NCI-H1694 treated with DMSO at 0.1 percent for 48 hours (cell line): Measurements from ENCODE around the gene RASA2.
"Not testable (repeated sequence)": the region's sequence is repeated elsewhere in the genome, so short reads cannot be mapped to it uniquely, and the experiment has no call there.

Source experiments
- DNase-seq: peaks from one replicate; lab custom pipeline; 2025; lab: John Stamatoyannopoulos, UW

Gene RASA2

DNA sequence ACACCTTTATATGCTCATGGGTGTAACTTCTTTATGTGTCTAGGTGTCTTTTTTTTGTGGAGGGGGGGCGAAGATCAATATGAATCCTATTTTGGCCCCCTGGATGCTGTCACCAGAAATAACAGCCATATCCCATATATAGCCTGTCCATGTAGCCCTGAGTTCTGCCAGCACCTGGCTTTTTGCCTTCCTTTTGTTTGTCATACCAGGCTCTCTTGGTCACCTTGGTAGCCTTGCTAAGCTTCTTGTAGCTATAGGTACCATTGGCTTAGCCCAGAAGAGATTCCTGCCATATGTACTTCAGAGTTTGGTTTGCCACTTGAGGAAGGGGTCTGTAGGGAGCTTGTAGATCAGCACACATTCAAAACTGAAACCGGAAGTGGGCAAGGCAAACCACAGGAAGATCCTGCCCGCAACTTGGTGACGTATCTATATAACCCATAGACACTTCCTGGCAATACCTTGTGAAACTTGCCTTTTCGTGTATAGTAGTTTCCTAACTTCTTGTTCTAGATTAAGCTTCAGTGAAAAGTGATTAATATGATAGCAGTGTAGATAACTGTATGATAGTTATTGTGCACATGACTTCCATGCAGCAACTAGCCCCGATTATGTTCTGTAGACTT, 11.9 kb downstream of the RASA2 start:
- DNase-seq, result no peak

DNA sequence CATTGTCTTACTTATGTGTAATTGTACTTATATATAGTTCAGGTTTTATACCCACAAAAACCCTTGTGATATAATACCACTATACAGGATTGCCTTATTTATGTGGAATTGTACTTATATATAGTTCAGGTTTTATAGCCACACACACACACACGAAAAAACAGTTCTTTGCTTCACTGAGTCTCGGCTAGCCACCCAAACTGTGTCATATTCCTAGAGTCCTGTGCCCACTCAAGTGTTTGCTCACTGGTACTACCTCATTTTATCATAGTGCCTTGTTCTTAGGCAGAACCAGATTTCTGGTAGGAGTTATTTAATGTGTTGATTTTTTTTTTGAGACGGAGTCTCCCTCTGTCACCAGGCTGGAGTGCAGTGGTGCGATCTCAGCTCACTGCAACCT, 12.5 kb downstream of the RASA2 start:
- DNase-seq, result no peak

DNA sequence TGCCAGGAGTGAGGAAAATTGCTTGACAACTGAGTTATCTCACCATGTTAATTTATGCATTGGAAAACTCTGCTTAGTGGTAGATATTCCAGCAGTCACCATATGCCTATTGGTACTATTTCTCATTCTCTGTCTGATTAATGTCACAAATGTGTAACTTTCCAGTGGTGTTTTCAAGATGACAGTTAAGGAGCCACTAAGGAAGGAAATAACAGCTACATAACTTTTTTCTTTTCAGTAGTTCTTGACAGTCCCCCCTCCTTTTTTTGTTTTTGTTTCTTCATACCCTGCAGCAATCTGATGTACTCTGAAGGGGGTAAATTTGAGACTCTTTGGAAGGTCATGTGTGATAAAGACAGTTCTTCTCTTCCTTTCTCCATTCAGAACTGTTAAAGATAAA, 13.1 kb downstream of the RASA2 start:
- DNase-seq, result no peak

DNA sequence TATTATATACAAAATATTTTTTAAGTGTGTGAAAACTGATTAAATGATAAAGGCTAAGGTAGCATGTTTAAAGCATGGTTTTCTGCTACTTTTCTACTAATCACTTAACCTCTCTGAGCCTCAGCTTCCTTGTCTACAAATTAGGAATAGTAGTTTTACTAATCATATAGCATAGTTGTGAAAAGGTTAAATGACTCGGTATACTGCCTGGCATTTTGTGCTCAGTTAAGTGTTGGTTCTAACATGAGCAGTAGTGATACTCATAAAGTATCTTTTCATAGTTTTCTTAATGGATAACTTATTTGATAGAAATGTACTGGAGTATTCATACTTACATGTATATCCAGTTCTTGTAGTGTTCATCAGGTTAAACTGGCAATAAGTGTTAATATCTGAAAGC, 13.6 kb downstream of the RASA2 start:
- DNase-seq, result no peak

DNA sequence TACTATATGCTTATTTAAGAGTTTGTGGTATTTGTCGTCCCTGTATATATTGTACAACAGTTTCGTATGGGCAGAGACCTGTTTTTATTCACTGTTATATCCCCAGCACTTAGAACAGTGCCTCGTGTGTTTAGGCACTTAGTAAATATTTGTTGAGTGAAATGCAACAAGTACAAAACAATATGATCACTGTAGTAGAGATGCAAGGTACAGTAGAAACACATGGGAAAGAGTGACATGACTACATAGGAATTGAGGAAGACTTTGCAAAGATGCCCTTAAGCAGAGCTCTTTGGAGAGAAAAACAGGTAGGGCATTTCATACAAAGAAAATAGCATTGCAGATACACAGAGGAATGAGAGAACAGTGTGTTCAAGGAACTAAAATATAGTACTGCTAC, 18.3 kb downstream of the RASA2 start:
- DNase-seq, result no peak

DNA sequence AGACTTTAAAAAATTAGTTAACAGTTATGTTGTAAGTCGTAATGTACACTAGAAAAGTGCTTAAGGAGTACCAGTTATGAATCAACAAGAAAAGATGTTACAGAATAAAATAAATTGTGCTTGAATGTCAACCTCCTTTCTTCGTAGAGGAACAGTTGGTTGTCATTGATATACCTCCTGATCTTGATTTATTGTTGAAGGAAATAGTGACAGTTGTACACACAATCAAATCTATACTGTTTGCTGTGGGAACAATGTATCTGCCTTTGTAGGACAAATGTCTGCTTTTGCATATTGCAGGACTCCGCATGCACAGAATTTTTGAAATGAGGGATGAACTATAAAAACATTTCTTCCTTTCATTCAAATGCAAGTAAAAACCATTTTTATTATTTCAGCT, 19.2 kb downstream of the RASA2 start:
- no peak for DNase-seq

DNA sequence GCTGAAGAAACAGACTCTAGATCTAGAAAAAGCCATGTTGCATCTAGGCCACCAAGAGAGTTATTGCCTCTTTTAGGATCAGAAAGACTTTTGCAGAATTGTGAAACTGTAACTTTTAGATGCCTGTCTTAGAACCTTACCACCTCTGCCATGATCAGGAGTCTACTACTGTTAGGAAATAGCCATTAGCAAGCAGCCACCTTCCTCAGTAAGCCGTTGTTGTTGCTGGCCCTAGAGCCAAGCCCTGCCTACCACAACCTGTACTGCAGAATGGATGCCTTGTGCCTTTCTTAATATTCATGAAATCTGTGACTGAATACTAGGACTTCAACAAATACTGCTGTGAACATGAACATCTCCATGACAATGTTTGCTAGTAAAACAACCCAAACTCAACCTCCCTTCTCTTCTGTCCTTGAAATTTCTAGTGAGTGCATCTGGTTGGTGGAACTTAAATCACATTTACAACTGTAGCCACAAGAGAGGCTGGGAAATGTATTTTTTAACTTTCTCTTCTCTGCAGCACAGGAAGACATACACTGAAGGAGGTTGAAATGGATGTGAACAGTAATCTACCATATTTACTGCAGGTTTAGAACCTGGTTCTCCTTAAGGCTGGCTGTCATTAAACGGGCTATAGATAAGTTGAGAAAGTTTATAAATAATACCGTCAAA, 20.7 kb downstream of the RASA2 start:
- DNase-seq, result no peak

DNA sequence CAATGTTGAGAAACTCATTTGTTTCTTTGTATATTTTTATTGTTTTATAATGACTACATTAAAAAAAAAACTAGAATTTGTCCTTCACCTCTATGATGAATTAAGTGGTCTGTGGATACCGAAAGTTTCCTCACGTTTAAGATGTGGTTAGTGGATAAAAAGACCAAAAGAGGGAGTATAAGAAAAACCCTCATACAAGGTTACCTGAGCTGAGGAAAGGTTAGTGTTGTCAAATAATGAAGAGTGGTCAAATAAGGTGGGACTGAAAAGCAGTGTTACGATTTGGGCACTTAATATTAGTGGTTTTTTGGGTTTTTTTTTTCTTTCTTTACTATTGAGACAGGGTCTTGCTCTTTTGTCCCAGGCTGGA, 21.2 kb downstream of the RASA2 start:
- DNase-seq, result no peak

DNA sequence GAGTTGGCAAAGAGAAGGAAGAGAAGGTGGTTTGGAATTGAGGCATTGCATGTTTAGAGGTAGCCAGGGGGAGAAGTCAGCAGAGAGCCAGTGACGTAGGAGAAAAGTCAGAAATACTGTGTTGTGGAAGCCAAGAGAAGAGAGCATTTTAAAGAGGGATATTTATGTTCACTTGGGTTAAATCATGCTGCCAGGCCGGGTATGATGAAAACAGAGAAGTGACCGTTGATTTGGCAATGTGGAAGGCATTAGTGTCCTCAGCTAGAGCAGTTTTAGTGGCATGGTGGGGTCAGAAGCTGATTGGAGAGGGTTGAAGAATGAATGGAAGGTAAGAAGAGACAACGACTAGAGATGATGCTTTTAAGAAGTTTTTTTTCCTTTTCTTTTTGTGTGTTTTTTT, 24.5 kb downstream of the RASA2 start:
- no peak for DNase-seq

DNA sequence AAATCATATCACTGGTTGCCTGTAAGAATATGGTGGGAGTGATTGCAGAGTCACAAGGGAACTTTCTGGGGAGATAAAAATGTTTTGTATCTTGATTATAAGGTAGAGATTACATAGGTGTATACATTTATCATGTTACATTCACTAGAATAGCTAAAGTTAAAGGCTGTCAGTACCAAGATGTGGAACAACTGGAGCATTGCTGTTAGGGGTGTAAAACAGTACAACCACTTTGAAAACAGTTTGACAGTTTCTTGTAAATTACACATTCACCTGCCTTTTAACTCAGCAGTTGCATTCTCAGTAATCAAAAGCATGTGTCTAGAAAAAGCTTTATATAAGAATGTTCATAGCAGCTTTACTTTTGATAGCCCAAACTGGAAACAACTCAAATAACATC, 27.6 kb downstream of the RASA2 start:
- no peak for DNase-seq

DNA sequence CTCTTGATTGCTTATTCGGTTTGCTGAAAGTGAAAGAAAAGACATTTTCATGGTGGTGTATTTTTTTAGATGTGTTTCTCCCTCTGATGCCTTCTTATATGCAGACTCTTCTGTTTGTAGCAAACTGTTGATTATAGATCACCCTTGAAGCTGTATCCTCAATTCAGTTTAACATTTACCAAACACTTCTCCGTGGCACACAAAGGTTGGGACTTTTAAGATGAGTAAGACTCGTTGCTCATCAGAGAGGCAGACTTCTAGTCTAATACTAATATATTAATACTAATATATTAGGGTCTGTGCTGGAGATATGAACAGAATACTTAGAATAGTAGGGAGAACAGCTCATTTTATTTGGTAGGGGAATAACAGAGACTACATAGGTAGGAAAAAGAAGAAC, 32.8 kb downstream of the RASA2 start:
- no peak for DNase-seq

DNA sequence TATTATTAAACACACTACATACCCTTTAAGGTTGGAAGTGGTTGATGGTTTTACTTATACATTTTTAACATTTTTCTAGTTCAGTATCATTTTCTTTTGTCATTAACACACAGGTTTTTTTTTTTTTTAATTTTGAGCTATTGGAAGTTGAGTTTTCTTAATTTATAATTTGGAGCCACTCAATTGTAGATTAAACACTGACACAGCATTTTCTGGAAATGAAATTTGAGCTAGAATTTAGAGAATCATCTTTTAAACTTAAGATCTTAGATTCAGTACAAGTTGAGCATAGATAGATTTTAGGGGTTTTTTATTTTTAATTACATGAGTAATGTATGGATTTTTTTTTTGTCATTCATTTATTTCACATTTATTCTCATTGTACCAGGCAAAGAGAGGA, 35.0 kb downstream of the RASA2 start:
- DNase-seq, result no peak

DNA sequence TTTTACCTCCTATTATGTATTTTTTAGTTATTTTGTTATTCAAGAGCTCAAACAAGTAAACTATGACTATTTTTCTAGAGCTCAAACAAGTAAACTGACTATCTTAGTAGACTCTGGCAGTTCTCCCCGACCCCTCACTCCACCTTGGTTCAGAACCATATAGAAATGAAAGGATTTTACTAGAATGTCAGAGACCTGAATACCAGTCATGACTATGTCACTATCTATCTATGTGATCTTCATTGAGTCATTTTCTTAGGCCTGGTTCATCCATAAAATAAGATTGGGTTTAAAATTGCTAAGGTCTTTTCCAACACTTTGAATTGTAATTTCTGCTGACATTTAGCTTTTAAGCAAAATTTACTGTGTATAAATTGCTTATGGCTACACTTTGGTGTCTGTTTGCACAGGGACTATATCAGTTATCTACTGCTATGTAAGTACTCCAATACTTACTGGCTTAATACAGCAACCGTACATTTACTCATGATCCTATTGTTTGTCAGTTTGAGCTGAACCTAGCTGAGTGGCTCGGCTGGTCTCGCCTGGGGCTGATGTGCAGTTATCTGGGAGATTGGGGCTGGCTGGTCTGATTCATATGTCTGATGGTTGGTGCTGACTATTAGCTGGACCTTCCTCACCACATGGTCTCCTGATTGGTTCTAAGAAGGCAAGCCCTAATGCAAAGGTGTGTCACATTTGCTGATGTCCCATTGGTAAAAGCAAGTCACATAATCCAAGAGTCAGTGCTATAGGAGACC, 37.0 kb downstream of the RASA2 start:
- no peak for DNase-seq

DNA sequence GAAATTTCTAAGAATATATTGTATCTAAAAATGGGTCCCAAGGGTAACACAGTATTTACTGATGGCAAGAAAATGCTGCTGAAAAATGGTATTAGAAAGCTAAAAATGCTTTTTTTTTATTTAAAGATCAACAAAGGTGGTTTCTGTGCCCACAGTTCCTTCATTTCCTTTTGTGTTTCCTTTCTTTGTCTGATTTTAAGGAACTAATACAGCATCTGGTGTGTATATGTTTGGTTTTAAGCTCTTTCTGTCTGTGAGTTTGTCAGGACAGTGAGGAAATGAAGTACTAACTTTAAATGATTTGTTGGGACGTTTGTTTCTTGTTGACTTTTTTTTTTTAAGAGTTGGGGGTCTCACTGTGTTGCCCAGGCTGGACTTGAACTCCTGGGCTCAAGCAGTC, 38.2 kb downstream of the RASA2 start:
- no peak for DNase-seq

DNA sequence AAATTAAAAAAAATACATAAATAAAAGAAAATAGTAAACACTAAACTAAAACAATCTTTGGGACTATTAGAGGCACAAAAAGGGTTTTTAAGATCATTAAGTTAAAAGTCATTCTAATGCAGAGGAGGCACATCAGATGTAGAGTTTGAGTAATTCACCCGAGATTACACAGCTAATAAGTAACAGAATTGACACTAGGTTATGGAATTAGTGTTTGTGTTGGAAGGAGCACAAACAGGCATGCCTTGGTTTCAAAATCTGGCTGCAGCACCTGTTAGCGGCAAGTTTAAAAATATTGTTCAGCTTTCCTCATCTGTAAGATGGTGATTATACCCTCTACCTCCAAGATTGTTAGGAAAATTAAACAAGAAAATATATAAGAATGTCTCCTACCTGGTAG, 39.0 kb downstream of the RASA2 start:
- no peak for DNase-seq

DNA sequence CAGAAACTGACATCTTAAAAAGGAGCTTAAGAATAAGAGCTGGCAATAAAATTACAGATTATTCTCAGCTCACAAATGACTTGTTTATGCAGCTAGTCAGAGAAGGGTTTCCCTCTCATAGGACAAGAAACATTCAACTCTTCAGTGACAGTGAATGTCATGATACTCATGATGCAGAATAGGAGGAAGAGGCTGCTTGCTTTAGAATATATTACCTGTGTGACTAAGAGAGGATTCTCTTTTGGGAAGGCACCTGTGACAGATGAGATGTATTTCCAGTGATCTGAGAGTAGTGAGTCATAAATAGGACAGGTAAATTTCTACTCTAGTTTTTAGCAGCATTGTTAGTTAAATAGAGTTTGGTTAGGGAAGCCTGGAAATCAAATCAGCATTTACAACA, 39.9 kb downstream of the RASA2 start:
- DNase-seq, result no peak

DNA sequence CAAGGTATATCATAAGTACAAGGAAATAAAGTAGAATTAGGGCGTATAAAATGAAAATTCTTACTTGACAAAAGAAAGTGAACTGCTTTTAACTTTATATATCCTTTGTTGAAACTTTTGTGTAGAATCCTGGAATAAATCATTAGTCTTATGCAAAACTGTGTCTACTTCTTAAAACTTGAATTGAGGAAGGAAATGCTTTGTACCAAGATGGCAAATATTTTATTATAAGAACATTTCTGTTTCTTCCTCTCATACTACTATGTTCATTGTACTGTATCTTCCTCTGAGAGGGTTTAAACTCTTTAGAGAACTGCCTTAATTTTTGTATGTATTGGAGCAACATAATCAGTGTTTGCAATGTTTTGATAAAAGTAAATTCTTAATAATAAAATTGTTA, 42.0 kb downstream of the RASA2 start:
- DNase-seq, result no peak

DNA sequence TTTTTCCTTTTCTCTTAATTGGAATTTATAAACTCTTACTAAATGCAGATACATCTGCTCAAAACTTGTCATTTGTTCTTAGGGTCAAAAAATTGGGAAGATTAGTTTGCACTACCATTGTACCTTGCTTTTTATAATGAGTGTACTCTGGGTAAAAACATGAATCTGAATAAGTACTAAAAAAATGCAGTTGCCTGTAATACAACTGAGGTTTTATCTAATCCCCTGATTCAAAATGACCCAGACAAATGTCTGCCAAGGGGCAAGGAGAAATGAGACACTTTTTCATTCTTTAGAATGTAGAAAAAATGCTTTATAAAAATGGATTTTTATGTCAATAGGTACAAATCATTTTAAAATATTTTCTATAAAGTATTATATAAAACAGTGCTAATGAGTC, 42.4 kb downstream of the RASA2 start:
- DNase-seq, result no peak

DNA sequence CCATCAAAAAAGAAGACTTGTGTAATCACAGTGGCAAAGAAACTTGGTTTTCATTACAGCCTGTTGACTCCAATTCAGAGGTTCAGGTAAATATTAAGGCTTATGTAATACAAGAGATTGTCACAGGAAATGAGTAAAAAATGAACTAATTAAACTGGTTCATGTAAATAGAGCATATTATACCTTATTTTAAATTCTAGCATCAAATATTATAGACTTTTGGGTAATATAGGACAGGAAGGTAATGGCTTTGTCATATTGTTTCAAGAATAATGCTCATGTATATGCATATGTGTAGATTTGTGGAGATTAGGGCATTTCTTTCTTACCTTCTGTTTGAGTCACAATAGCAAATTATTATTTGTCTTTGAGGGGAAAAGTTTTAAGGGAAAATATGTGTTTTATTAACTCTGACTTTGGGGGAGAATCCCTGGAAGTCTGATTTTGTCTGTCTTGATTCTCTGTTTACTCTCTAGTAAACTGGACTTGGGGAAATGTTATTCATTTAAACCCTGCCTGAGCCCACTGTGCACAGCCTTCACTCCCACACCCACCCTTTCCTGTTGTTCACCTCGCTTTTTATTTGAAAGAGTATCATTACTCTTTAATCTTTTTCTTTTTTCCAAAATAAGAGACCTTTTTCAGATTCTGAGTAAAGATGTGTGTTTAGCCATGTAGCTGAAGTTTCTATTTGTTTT, 43.0 kb downstream of the RASA2 start:
- DNase-seq, result no peak

DNA sequence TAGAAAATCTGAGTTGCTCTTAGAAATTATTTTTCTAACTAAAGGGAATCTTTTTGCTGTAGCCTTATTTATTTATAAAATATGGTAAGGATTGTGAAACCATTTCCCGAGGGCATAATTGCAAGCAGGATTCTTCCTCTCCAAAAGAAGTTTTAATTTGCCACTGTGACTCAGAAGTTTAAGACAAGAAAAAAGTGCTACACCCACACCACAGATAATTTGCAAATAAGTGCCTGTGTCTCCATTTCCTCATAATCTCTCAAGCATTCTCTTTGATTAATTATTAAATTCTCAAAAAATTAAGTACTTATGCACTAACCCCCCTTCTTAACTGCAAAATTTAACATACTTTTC, 43.6 kb downstream of the RASA2 start:
- no peak for DNase-seq

DNA sequence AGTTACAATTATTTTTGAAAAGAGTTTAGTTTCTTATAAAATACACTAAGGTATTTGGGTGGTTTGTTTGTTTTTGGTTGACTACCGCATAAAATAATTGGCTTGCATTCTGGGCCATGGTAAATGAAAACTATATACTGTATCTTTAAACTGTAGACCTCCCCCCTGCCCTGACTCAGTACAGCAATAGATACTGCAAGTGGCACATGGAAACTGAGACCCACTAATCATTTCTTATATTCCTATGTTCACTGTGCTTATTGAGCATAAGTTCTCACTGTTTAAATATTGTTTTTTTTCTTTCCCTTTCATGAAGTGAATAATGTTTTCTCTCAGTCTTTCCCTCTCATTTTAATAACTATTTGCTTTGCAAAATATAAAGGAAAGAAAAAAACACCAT, 45.8 kb downstream of the RASA2 start:
- no peak for DNase-seq

DNA sequence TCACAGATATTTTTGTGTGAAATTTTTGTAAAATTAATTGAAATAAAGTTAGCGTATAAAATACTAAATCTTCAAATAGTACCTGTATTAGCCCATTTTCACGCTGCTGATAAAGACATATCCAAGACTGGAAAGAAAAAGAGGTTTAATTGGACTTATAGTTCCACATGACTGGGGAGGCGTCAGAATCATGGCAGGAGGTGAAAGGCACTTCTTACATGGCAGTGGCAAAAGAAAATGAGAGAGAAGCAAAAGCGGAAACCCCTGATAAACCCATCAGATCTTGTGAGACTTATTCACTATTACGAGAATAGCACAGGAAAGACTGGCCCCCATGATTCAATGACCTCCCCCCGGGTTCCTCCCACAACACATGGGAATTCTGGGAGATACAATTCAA, 49.2 kb downstream of the RASA2 start:
- DNase-seq, result not testable (repeated sequence)

DNA sequence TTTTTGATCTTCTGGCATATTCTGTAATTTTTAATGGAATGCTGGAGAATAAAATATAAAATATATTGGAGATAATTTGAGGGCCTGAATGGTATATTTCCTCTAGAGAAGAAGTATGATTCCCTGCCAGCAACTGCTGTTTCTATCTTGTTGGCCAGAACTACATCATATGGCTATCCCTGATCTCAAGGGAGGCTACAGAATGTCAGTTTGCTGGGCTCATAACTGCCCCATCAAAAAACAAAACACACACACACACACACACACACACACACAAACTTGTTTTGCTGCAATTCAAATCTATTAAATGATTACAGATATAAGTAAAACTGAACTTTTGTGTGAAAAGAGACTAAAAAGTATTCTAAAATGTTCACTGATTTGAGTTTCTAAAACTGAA, 51.0 kb downstream of the RASA2 start:
- no peak for DNase-seq
